Fibroblast of skin of right biceps (primary cell): ENCODE measurements around the gene HMCN1.
"Not testable (repeated sequence)": the region's sequence is repeated elsewhere in the genome, so short reads cannot be mapped to it uniquely, and the experiment has no call there.

ENCODE experiments used
- DNase-seq: peaks from one replicate; pipeline ENCODE4 v3.0.0-alpha.2; 2013

HMCN1 gene

DNA sequence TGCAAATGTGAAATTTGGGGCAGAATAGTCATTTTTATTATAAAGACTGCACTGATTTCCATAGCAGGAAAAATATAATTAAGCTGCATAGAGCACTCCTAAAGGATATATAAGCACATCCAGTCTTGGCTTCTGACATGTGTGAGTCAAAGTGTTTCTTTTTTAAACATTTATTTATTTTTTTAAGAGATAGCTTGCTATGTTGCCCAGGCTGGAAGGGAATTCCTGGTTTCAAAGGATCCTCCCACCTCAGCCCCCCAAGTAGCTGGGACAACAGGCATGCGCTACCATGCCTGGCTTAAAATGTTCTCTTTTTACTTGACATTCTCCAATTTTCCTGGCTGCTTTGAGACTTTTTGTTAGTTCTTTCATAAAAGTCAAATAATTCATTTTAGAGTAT lies 126.1 kb downstream of the HMCN1 start:
- peak; percentile 80 for DNase-seq

DNA sequence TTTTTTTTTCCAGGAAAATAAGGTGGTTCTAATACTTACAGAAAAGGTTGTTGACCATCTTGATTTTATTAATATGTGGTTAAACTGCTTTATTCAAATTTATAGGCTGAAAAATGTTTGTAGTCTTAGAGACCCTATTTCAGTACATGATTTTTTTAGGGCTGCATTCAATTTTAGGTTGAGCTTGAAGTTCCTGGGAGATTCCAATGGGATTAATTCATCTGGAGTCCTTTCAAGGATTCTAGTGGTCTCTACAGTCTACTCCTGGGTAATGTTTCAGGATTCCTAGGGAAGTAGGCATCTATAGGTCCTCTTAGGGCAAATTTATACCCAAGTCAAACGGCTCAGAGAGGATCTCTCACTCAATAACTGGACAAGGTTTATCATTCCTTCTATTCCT lies 126.7 kb downstream of the HMCN1 start:
- DNase-seq: peak; percentile 74

DNA sequence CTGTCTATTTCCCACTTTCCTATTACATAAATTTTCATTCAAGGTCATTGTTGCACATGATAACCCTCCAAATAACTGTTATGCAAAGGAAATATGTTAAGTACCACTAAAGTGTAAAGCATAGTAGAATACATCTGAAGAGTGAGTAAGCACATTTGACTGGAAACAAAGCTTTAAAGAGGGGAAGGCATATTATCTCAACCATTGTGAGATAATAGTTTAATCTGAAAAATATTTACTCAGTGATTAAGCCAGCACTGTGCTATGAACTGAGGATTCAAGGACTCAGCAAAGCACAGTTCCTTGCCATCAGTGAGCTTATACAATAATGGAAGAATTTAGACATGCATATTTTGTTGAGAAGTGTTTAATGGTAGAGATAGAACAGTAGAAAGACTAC lies 127.4 kb downstream of the HMCN1 start:
- peak; percentile 67 for DNase-seq

DNA sequence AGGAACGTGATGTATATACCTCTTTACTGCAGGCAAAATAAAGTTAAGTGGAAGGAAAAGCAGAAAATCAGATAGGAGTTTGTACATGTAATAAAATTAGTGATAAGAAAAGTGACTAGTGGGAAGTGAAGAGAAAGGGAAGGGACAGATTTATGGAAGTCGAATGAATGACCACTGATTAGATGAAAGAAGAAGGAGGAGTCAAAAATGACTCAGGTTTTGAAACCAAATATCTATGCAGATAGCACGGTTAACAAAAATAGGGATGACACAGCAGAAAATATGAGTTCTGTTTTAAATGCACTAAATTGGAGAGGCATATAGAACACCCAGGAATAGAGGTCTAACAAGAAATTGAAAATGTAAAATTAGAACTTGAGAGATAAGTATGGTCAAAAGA lies 128.0 kb downstream of the HMCN1 start:
- DNase-seq: peak; percentile 20

DNA sequence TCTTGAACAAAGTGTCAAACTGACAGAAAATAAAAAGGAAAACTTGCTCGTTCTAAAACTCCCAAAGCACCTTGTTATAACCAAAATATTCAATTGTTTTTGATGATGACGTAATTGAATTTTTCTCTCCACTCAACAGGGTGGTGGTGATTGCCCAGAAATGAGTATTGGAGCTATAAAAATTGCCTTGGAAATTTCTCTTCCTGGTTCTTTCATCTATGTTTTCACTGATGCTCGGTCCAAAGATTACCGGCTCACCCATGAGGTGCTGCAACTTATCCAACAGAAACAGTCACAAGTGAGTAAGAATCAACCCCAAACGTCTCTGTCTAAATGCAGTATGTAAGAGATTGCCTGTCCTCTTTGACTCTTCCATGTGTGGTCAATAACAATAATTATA lies 130.1 kb downstream of the HMCN1 start:
- DNase-seq: peak; percentile 30

DNA sequence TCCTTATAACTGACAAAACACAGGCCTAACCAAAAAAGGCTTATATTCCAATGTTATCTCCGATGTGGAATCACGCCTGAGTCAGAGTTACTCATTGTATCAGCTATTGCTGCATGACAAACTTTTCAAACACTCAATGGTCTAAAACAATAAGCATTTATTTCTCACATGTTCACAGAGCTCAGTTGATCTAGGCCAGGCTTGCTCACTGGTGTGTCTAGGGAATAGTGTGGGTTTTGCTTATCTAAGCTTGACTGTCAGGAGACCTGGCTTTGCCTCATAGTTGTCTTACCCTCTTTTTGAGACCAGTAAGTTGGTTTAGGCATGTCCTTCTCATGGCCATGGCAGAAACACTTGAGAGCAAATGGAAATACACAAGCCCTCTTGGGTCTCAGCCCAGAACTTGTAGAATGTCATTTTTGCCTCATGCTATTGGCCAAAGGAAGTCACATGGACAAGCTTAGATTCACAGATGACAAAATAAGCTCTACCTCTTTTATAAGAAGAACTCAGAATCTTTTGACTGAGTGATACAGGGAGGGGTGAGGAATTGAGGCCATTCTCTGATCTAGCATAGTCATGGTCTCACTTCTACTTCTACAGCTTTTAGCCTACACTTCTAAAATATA lies 130.8 kb downstream of the HMCN1 start:
- DNase-seq: peak; percentile 96

DNA sequence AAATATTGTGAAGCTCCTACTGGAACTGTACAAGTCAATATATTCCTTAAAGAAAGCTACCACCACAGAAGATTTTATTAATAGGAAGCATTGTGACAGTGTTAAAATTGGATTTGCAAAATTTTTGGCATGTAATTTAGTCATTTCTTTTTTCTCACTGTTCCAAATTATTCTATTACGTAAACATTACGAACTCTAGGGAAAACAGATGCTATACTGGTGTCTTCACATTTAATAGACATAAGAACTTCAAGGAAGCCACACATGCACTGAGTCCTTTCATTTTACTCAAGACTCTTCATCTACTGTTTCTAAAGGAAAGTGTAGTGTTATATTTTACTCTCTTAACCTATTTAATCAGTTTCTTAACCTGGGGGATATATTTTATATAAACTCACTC lies 135.4 kb downstream of the HMCN1 start:
- no peak for DNase-seq

DNA sequence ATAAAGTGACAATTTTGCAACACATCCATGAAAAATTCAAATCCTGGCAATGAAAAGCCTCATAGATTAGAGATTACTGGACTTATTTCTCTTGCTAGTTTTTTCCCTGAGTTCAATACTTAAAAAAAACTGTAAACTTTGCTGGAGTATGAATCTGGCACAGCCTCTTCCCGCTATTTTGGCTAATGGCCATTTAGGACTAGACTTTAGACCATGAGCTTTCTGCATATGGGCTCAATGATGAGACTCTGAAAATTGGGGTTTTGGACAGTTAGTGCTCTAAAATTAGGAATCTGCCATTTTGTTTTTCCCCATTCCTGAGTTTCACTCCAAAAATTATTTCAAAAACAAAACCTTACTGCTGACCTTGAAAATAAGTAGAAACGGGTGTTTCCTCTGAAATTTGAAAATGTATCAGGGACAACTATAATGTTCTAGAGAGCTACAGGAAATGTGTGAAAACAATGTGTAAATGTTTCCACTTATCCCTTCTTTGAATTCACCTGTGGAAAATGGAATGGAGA lies 137.5 kb downstream of the HMCN1 start:
- DNase-seq: no peak

DNA sequence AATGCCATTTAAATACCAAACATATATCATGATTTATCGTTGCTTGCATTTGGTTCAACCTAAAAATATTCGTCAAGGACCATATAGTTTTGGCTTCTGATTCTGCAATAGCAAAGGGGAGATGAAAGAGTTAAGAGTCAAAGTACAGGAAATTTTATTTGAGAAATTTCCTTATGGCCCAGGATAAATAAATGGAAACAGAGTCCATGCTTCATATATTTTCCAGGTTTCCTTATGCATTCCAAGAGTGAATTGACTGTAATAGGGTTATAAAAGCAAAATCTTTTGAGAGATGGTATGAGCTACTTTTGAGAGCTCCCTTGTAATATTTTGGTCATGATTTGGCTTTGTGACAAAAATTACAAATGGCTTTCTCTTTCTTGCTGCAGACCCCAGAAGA lies 140.1 kb downstream of the HMCN1 start:
- no peak for DNase-seq

DNA sequence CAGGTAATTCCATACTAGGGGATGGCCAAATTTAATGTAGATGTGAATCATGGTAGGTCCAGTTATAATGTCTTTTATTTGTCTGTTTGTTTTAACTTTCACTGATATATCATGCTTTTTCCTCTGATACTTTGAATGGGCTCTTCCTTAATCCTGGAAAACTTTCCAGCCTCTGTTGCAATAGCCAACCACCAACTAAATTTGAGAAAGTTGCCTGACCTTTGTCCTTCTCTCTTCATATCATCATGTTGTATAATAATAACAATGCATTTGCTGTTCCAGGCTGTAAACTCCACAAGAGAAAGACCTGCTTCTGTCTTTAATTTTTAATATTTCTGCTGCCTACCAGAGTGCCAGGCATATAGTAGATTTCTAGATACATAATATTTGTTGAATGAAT lies 146.1 kb downstream of the HMCN1 start:
- no peak for DNase-seq

DNA sequence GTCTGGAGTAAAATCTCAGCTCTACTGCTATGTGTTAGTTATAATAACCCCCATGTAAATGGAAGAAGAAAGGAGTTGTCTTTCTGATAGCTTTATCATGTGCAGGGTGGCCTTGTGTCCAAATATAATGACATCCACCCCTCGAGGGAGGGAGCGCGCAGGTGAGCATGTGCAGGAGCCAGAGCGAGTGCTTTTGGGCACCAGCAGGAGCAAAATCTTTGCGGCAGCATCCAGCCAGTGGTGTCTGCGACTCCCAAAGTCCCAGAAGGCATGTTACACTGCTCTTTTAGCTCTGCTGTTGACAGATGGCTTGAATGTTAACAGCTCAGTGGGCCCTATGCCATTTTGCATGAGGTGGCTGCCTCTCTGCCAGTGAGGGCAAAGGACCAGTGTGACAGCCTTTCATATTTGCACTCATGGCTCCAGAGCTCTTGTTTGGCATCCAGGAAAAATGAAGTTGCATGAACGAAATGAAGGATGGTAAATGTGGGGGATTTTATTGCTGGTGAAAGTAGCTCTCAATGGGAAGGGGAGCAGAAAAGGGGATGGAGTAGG lies 146.7 kb downstream of the HMCN1 start:
- no peak for DNase-seq

DNA sequence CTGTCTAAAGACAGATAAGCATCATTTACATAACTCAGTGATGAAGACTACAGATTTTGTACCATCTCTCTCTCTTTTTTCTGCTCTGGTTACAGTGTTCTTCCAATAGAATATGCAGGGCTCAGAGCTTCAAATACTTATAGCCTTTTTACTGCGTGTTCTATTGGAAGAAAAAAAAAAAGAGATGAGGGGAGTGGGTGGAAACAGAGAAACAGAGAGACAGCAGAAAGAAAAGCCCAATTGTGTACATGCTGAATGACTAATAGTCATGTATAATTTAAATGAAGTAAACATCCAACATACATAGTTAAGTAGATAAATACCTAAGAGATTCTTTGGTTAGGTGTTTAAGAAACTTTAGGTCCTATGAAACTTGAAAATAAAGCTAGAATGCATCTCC lies 151.9 kb downstream of the HMCN1 start:
- DNase-seq: no peak

DNA sequence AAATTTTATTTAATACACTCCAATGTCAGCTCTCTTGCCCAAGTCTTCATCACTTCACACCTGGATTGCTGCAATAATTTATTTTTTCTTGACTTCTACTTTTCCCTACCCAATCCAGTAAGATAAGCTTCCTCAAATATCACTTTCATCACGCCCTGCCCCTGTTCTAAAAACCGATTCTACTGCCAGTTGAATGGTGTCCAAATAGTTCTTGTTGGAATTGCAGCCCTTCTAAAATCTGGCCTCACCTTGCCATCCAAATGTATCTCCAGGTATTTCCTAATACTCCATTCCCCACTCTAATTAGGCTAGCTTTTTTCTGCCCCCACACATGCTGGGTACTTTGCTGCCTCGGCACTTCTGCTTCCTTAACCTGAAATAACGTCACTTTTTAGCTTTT lies 152.5 kb downstream of the HMCN1 start:
- no peak for DNase-seq

DNA sequence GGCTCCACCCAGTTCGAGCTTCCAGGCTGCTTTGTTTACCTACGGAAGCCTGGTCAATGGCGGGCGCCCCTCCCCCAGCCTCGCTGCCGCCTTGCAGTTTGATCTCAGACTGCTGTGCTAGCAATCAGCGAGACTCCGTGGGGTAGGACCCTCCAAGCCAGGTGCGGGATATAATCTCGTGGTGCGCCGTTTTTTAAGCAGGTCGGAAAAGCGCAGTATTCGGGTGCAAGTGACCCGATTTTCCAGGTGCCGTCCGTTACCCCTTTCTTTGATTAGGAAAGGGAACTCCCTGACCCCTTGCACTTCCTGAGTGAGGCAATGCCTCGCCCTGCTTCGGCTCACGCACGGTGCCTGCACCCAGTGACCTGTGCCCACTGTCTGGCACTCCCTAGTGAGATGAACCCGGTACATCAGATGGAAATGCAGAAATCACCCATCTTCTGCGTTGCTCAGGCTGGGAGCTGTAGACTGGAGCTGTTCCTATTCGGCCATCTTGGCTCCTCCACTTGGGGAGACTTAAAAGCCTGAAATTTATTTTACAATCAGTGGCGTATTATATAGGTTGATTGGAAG lies 158.7 kb downstream of the HMCN1 start:
- DNase-seq: not testable (repeated sequence)

DNA sequence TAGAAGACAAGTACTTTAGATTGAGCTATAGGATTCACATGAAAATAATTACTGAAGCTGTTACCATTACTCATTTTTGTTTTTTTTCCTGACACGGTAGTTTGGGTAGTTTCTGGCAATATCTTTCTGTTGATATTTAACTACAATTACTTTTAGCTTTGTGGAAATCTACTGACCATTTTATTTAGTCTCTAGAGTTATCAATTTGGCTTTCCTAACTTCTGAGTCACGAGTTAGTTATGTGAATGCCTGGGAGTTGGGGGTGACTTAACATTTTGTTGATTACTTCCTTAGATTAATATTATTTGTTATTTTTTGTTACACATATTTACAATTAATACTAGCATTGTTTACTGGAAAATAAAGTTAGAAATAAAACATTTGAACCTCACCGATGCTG lies 160.6 kb downstream of the HMCN1 start:
- peak; percentile 61 for DNase-seq

DNA sequence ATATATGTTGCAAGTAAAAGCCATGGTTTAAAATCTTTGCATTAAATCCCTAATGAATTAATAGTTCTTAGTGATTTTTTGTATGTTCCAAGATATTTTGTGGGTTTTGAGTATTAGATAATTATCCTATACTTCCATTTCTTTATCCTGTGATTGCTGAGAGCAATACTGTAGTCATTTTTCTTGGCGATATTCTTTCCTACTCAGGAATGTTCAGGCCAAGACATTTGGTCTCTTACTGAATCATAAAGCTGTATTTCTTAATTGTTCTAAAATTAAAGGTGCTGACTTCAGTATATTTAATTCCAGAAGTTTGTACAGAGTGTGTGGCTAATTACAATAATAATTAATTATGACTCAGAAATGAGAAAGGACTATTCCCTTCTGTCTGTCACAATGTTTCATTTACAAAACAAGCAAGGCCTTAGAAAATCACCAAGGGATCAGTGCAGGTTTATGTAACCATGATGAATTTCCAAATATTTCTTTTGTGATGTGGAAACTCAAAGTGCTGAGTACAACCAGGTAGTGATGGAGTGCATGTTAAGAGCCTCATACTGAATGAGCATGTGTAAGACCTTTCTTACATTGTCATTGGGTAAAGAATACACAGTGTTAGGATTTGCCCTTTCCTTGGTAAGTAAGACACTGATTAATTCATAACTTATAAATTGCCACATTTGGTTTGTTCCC lies 161.2 kb downstream of the HMCN1 start:
- peak; percentile 24 for DNase-seq

DNA sequence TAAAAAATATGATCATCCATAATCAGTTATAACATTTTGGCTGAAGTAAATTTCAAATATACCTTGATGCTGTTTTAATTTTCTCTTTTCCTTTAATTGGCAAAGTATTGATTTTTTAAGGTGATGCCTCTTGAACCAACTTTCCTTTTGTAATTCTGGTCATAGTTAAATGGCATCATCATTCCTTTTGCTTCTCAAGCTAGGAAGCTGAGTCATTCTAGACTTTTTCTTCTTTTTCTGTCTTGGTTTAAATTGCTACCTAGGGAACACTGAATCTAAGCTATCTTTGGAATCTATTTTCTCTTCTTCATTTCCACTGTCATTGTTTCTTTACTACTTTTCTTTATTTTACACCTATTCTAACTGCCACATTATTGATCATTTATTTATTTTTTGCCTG lies 162.7 kb downstream of the HMCN1 start:
- DNase-seq: peak; percentile 32

DNA sequence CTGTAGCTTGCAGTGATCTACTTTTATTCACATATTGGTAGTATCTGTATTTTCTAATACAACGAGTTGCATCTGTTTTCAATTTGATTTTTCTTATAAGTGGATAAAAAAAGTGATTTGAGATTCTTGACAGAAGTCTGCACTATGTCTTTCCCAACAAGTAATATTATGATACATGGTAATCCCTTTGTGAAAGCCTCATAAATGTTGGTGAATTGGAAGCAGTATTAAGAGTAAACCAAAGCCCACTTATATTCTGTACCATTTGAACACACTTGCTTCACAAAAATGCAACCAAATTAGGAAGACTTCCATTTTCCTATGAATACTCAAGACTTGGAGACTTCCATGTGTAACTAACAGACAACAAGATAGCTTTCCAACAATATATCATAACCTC lies 172.0 kb downstream of the HMCN1 start:
- no peak for DNase-seq

DNA sequence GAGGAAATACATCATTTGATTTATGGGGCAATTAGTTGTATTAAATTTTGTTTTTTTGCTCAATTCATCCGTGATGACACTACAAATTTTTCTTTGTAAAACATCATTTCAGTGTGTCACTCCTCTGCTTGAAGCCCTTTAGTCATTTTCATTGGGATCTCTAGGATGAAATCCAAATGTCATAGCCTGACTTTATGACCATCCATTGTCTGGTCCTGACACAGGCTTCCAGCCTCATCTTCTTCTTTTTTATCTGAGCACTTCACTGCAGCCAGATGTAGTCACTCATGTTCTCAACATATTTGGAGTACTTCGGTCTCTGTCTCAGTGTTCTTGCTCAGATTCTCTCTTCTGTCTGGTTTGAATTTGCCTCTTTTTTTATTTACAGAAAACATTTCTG lies 173.1 kb downstream of the HMCN1 start:
- DNase-seq: peak; percentile 21

DNA sequence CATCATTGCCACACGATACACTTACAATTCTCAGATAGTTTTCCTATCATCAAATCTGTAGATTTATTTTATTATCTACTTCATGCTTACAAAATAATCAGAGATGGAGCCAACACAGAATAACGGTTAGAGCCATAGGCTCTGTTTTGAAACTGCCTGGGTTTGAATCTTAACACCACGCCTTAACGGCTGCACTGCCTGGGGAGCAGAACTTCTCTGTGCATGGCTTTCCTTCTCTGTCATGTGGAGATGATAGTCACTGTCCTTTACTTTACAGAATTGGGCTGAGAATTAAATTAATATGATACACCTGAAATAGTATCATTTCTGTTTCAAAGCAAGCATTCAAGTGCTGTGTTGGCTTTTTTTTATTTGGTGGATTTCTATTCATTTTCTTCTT lies 177.8 kb downstream of the HMCN1 start:
- no peak for DNase-seq

DNA sequence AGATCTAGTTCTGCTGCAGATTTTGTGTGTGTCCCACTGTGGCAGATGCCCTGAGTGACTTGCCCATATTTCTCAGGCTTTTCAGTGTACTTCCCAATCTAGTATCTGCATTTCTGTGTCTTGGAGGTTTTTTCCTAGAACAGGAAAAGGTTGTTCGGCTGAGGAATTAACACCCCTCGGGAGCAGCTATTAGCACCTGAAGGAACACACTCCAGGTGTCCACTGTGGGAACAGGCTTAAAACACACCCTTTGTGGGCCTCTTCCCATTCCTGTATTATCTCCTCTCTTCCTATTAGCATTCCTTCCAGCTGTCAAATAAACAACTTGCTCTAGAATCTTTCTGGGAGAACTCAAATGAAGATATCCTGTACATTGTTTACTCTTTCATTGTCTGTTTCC lies 178.3 kb downstream of the HMCN1 start:
- no peak for DNase-seq

DNA sequence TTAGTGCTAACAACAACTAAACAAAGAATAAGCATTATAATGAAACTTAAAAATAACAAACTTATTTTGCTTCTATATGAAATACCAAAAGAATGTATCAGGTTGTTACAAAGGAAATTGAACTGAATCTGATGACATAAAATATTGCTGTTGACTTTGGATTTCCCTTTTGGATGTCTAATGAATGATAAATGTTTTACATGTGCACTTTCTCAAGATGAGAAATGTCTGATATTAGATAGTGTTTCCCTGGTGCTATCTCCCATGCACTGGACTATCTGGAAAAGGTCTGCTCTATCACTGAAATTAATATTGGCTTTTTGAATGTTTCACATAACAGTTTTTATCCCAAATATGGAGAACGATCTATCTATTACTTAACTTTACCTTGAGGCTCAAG lies 179.9 kb downstream of the HMCN1 start:
- peak; percentile 31 for DNase-seq

DNA sequence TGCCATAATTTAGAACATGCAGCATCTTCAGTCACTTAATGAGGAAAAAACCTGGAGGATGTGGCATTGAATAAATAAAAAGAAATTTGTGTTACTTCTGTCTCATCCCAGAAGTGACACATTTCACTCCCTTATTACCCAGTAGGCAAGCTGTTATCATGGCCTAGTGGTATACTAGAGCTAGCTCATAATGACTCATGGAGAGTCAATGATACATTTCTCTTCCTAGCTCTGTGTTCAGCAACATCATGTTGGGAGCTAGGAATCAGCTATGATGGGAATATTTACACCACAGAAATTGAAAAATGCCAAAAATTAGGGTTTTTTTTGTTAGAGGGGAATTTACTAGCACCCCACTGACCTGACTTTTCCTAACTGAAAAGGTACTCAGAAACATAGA lies 182.7 kb downstream of the HMCN1 start:
- DNase-seq: peak; percentile 60

DNA sequence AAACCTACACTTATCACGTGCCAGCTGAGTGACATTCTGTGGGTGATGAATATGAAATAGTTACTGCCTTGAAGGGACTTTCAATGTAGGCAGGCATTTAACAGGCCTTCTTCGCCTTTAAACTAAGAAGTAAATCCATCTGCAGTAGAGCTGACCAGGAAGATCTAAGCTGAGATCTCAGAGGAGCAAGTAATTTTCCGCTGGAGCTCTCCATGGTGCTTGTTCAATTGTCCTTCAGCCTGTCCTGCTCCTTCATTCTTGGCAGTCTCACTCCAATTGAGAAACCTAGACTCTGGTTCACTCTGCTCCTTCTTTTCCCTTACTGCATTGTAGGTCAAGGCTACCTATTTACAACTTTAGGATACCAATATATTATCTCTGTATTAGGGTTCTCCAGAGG lies 183.5 kb downstream of the HMCN1 start:
- peak; percentile 58 for DNase-seq
